CD4-positive, alpha-beta memory T cell (primary cell): ENCODE results near the gene KCNIP4. TPM values are rescaled to one million over a fixed set of nuclear protein-coding genes. Genes with fewer than 3 reads are reported as not detected.

Experiments used
- CTCF ChIA-PET: fragments of 350-600 bp; sonication (Branson Sonifier 250); formaldehyde crosslinking; loops from one replicate; lab custom pipeline; 2021; ENCODE audit warnings: inconsistent platforms; ENCODE audit not compliant: partially characterized antibody; lab: Charles Lee
- POLR2A ChIA-PET: fragments of 350-600 bp; sonication (Branson Sonifier 250); formaldehyde crosslinking; loops from one replicate; lab custom pipeline; 2021; ENCODE audit not compliant: partially characterized antibody; lab: Charles Lee
- DNase-seq, 5 donors: peaks; one replicate each; pipeline versions ENCODE4 v3.0.0 to v3.0.0-alpha.2; 2020 to 2022; ENCODE audit warnings: mixed read lengths in 1 of 5
- H3K27ac ChIP-seq: one replicate; pipeline ENCODE4 v1.7.0; 2013; ENCODE audit warnings: low read depth, low read length
- H3K27me3 ChIP-seq: 2 replicates; pipeline ENCODE4 v1.7.0; 2013; ENCODE audit warnings: mild to moderate bottlenecking, low read length, moderate library complexity; ENCODE audit not compliant: insufficient read depth
- H3K36me3 ChIP-seq: 2 replicates; pipeline ENCODE4 v1.7.0; 2013; ENCODE audit warnings: mild to moderate bottlenecking, low read length, moderate library complexity; ENCODE audit not compliant: insufficient read depth
- H3K4me1 ChIP-seq: 2 replicates; pipeline ENCODE4 v1.7.0; 2013; ENCODE audit warnings: mild to moderate bottlenecking, low read length, moderate library complexity; ENCODE audit not compliant: insufficient read depth
- H3K4me3 ChIP-seq, 2 donors: one replicate each; pipeline ENCODE4 v1.7.0; 2013; ENCODE audit warnings: low read length in 2 of 2, mild to moderate bottlenecking in 1 of 2
- H3K9me3 ChIP-seq, 2 donors: one replicate each; pipeline ENCODE4 v1.7.0; 2013; ENCODE audit warnings: low read length in 2 of 2, control low read depth in 1 of 2; ENCODE audit not compliant: control insufficient read depth in 1 of 2
- H3K27ac Mint-ChIP-seq, 7 donors: one replicate each; pipeline ENCODE4 v1.8.0; 2020 to 2021; ENCODE audit warnings: mixed read lengths in 7 of 7, mild to moderate bottlenecking in 6 of 7, inconsistent platforms in 3 of 7, moderate library complexity in 3 of 7
- H3K27me3 Mint-ChIP-seq, 2 donors: one replicate each; pipeline ENCODE4 v1.8.0; 2020 to 2021; ENCODE audit warnings: mixed read lengths in 2 of 2
- H3K36me3 Mint-ChIP-seq, 2 donors: one replicate each; pipeline ENCODE4 v1.8.0; 2020 to 2021; ENCODE audit warnings: mixed read lengths in 2 of 2, inconsistent platforms in 1 of 2, mild to moderate bottlenecking in 1 of 2
- H3K4me1 Mint-ChIP-seq, 4 donors: one replicate each; pipeline ENCODE4 v1.8.0; 2020 to 2021; ENCODE audit warnings: mixed read lengths in 4 of 4, mild to moderate bottlenecking in 1 of 4
- H3K4me3 Mint-ChIP-seq, 8 donors: one replicate each; pipeline ENCODE4 v1.8.0; 2020 to 2021; ENCODE audit warnings: mixed read lengths in 8 of 8, mild to moderate bottlenecking in 7 of 8, moderate library complexity in 6 of 8, inconsistent platforms in 3 of 8
- H3K9me3 Mint-ChIP-seq, 8 donors: one replicate each; pipeline ENCODE4 v1.8.0; 2020 to 2021; ENCODE audit warnings: mixed read lengths in 8 of 8, mild to moderate bottlenecking in 5 of 8, inconsistent platforms in 3 of 8, moderate library complexity in 1 of 8
- intact Hi-C: fragments of 100-400 bp; cut with micrococcal nuclease; formaldehyde crosslinking; loops from one replicate; pipeline ENCODE4 v1.15.1; 2023
- polyA plus RNA-seq, 2 donors: library from polyadenylated mRNA; unstranded; fragments of 300-500 nt; fragmentation: Illumina TruSeq; gene quantifications; one replicate each; pipeline ENCODE4 v1.2.3, GENCODE V29; 2021
- total RNA-seq, 2 experiments: library from RNA; stranded (reverse); gene quantifications; one replicate each; pipeline ENCODE4 v1.2.3, GENCODE V29; 2021

The KCNIP4 gene
- total and polyA plus RNA-seq, 4 experiments from 2014 or later = 0.11 to 0.26 TPM; not detected in 2

DNA sequence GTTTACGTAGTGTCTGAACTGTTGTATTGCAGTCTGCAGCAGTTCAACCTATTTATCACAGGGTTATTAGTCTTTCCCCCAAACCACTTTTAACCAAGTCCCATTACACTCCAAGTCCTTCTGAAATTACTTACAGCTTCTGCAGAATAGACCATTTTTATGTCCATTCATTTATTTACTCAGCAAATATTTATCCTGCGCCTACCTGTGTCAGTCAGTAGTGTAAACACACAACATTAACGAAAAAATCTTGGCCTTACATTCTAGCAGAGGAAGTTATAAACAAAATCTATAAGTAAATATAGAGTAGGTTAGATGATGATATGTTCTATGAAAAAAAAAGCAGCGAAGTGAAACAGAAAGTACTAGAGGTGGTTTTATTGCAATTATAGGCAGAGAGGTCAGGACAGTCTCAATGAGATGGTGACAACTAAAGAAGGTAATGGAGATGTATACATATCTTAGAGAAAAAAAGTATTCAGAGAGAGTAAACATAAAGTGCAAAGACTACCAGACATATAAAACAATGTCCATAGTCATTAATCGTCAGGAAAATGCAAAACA lies 534.7 kb downstream of the KCNIP4 start:
- H3K9me3 ChIP-seq = no peaks in the 10 kb centered on the region
- no peaks in the 10 kb centered on the region for H3K4me1 ChIP-seq
- intact Hi-C loops = no loop called here
- DNase-seq = no peak
- H3K27me3 ChIP-seq = no peaks in the 10 kb centered on the region
- ChIA-PET POLR2A (no interaction called here), CTCF (no interaction called here)
- H3K36me3 Mint-ChIP-seq = no peaks in the 10 kb centered on the region
- H3K27ac ChIP-seq = no peak overlapping the region
- H3K4me1 Mint-ChIP-seq = no peaks in the 10 kb centered on the region
- peaks cover 1 to 17% (median 5%) of the 10 kb centered on the region in 8 donors for H3K9me3 Mint-ChIP-seq
- no peaks in the 10 kb centered on the region for H3K27me3 Mint-ChIP-seq
- H3K27ac Mint-ChIP-seq = no peak overlapping the region
- no peaks in the 10 kb centered on the region for H3K36me3 ChIP-seq
- no peak overlapping the region for H3K4me3 Mint-ChIP-seq
- H3K4me3 ChIP-seq = no peak overlapping the region

DNA sequence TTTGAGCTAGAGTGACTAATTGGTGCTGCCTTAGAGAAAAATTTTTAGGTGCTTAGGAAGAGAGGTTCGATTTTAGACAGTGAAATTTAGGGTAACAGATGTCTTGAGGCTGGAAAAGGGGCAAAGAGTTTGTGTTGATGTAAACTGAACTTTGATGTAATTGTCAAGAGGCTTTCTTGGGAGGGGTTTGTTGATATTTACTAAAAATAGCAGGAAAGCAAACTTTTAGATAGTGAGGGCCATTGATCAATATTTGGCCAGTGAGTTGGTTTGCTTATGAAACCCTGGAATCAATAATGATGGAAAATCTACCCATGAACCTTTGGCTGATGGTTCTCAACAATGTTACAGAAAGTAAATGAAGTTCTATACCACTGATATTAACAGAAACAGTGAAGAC lies 537.5 kb downstream of the KCNIP4 start:
- H3K27me3 Mint-ChIP-seq = peaks cover 0 to 2% of the 10 kb centered on the region in 2 donors
- no peak overlapping the region for H3K27ac Mint-ChIP-seq
- no peaks in the 10 kb centered on the region for H3K4me1 Mint-ChIP-seq
- no peak overlapping the region for H3K4me3 ChIP-seq
- DNase-seq = no peak
- no peaks in the 10 kb centered on the region for H3K36me3 ChIP-seq
- H3K4me1 ChIP-seq = no peaks in the 10 kb centered on the region
- intact Hi-C loops = no loop called here
- H3K27ac ChIP-seq = no peak overlapping the region
- peaks cover 0 to 13% (median 5%) of the 10 kb centered on the region in 8 donors for H3K9me3 Mint-ChIP-seq
- POLR2A ChIA-PET = no interaction called here
- H3K9me3 ChIP-seq = no peaks in the 10 kb centered on the region
- H3K36me3 Mint-ChIP-seq = no peaks in the 10 kb centered on the region
- H3K27me3 ChIP-seq = no peaks in the 10 kb centered on the region
- CTCF ChIA-PET = no interaction called here
- H3K4me3 Mint-ChIP-seq = no peak overlapping the region

DNA sequence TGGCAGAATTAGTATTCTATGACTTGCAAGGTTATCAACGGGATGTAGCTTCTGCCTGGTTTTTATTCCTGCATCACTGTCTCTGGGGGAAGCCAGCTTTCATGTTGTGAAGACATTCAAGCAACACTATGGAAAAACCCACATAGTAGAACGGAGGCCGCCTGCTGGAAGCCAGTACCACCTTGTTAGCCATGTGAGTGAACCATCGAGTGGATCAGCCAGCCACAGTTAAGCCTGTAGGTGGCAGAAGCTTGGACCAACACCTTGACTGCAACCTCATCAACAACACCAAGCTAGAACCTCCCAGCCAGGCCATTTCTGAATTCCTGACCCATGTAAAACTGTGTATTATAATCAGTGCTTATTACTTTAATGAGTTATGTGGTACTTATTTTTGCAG lies 538.2 kb downstream of the KCNIP4 start:
- Histone ChIP-seq H3K4me3 (no peak overlapping the region), H3K27me3 (no peaks in the 10 kb centered on the region), H3K9me3 (no peaks in the 10 kb centered on the region), H3K27ac (no peak overlapping the region), H3K36me3 (no peaks in the 10 kb centered on the region), H3K4me1 (no peaks in the 10 kb centered on the region)
- DNase-seq = no peak
- H3K4me1 Mint-ChIP-seq = no peaks in the 10 kb centered on the region
- intact Hi-C loops = no loop called here
- ChIA-PET POLR2A (no interaction called here), CTCF (no interaction called here)
- H3K27me3 Mint-ChIP-seq = peaks cover 0 to 2% of the 10 kb centered on the region in 2 donors
- H3K9me3 Mint-ChIP-seq = peaks cover 0 to 13% (median 5%) of the 10 kb centered on the region in 8 donors
- H3K27ac Mint-ChIP-seq = no peak overlapping the region
- H3K36me3 Mint-ChIP-seq = no peaks in the 10 kb centered on the region
- no peak overlapping the region for H3K4me3 Mint-ChIP-seq

DNA sequence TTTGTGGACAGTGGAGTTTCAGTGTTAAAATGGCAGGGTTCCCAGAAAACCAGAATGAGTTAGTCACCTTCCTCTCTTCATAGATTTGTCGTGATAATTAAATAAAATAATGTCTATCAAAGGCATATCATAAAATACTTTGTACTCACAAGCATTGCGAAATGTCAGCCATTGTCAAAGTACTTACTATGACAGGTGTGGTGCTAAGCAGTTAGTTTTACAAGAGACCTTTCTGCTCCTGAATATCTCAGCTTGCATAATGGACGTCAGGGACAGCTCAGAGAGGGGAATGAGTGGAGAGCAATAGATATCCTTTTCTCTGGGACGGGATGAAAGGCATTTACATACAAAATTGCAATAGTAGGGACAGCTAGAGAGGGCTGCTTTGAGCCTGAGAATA lies 560.9 kb downstream of the KCNIP4 start:
- no peak overlapping the region for H3K27ac Mint-ChIP-seq
- ChIA-PET CTCF (no interaction called here), POLR2A (no interaction called here)
- no peaks in the 10 kb centered on the region for H3K36me3 Mint-ChIP-seq
- H3K27me3 ChIP-seq = no peaks in the 10 kb centered on the region
- H3K27ac ChIP-seq = no peak overlapping the region
- no peak for DNase-seq
- H3K4me3 Mint-ChIP-seq = no peak overlapping the region
- H3K36me3 ChIP-seq = no peaks in the 10 kb centered on the region
- H3K9me3 Mint-ChIP-seq = peaks cover 0 to 9% (median 6%) of the 10 kb centered on the region in 8 donors
- H3K4me1 Mint-ChIP-seq = no peaks in the 10 kb centered on the region
- H3K27me3 Mint-ChIP-seq = no peaks in the 10 kb centered on the region
- H3K4me3 ChIP-seq = no peak overlapping the region
- intact Hi-C loops = no loop called here
- no peaks in the 10 kb centered on the region for H3K4me1 ChIP-seq
- no peaks in the 10 kb centered on the region for H3K9me3 ChIP-seq

DNA sequence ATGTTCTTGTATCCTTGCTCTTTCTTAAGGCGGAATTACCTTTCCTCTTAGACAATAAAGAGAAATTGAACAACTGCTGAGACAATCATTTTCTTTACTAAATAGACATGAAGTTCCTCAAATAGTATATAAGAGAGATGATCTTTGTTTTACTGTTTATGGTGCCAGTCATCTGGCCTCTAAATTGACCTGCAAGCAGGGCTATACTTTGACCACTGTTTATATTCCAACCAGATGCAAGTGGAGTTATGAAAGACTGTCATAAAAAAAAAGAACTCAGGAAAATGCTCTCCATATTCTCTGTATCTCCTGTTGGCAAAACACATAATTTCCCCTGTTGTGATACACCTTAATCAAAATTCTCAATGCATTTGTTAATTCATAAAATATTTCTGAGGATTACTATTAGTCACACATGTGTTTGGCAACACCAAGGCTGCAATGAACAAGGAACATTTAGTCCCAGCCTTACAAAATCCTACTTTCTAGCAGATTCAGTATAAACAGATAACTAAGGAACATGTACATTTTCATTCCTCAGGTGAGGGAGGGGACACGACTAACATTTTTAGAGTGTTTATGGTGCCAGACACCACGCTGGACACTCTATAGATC lies 562.3 kb downstream of the KCNIP4 start:
- H3K27me3 Mint-ChIP-seq = no peaks in the 10 kb centered on the region
- Histone ChIP-seq H3K27ac (no peak overlapping the region), H3K4me3 (no peak overlapping the region), H3K27me3 (no peaks in the 10 kb centered on the region), H3K9me3 (no peaks in the 10 kb centered on the region), H3K36me3 (no peaks in the 10 kb centered on the region), H3K4me1 (no peaks in the 10 kb centered on the region)
- peaks cover 0 to 7% (median 1%) of the 10 kb centered on the region in 8 donors for H3K9me3 Mint-ChIP-seq
- no peaks in the 10 kb centered on the region for H3K4me1 Mint-ChIP-seq
- H3K36me3 Mint-ChIP-seq = no peaks in the 10 kb centered on the region
- no peak for DNase-seq
- H3K27ac Mint-ChIP-seq = no peak overlapping the region
- H3K4me3 Mint-ChIP-seq = no peak overlapping the region
- CTCF ChIA-PET = no interaction called here
- POLR2A ChIA-PET = no interaction called here
- intact Hi-C loops = no loop called here

DNA sequence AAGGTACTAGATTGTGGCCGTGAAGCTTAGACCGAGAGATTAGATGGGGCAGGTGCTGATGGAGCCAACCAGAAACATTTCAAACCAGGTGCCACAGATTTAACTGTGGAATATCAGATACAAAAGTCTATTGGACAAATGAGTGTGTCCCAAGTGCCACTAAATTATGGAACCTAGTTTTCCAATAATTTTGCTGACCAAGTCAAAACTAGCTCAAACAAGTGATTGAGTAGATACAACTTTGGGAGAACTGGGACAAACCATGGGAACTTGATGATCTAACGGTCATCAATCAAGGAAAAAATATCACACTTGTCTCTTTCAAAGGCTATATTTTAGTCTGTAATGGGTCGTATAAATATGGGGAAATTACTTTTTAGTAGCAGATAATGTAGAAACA lies 562.9 kb downstream of the KCNIP4 start:
- no peaks in the 10 kb centered on the region for H3K4me1 ChIP-seq
- no peaks in the 10 kb centered on the region for H3K36me3 Mint-ChIP-seq
- no peaks in the 10 kb centered on the region for H3K27me3 Mint-ChIP-seq
- no peaks in the 10 kb centered on the region for H3K4me1 Mint-ChIP-seq
- CTCF ChIA-PET = no interaction called here
- DNase-seq = no peak
- POLR2A ChIA-PET = no interaction called here
- no peaks in the 10 kb centered on the region for H3K9me3 ChIP-seq
- H3K27me3 ChIP-seq = no peaks in the 10 kb centered on the region
- H3K27ac Mint-ChIP-seq = no peak overlapping the region
- no peak overlapping the region for H3K4me3 ChIP-seq
- intact Hi-C loops = no loop called here
- H3K36me3 ChIP-seq = no peaks in the 10 kb centered on the region
- H3K9me3 Mint-ChIP-seq = peaks cover 0 to 5% (median 1%) of the 10 kb centered on the region in 8 donors
- no peak overlapping the region for H3K27ac ChIP-seq
- no peak overlapping the region for H3K4me3 Mint-ChIP-seq

DNA sequence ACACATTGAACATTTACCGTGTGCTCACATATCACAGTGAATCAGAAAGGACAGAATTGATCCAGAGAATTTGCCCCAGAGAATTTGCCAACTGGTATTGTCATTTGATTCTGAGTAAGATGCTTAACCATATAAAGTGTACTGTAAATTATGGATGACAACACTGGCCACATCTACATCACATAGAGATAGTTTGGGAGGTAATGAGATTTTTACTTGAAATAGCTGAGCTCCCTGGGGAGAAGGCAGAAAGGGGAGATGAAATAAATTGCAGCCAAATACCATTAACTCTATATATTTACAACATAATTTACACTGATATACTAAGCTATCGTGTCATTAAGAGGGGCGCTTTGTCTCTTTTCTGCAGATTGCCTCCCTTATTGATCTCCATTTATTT lies 564.0 kb downstream of the KCNIP4 start:
- H3K27ac Mint-ChIP-seq = no peak overlapping the region
- Histone ChIP-seq H3K4me1 (no peaks in the 10 kb centered on the region), H3K4me3 (no peak overlapping the region), H3K27me3 (no peaks in the 10 kb centered on the region), H3K27ac (no peak overlapping the region), H3K36me3 (no peaks in the 10 kb centered on the region), H3K9me3 (no peaks in the 10 kb centered on the region)
- H3K4me3 Mint-ChIP-seq = no peak overlapping the region
- H3K27me3 Mint-ChIP-seq = no peaks in the 10 kb centered on the region
- H3K9me3 Mint-ChIP-seq = peaks cover 0 to 5% (median 1%) of the 10 kb centered on the region in 8 donors
- intact Hi-C loops = no loop called here
- H3K4me1 Mint-ChIP-seq = no peaks in the 10 kb centered on the region
- ChIA-PET CTCF (no interaction called here), POLR2A (no interaction called here)
- H3K36me3 Mint-ChIP-seq = no peaks in the 10 kb centered on the region
- DNase-seq = no peak
